NCI-H69 (cell line): ENCODE data around the gene WDR1.

Source experiments
- DNase-seq: peaks from one replicate; lab custom pipeline; 2025; lab: John Stamatoyannopoulos, UW

The WDR1 gene

GRCh38 chr4:10083861-10084641 lies 32.5 kb downstream of the WDR1 start:
- DNase-seq = no peak

GRCh38 chr4:10083331-10083771 lies 33.2 kb downstream of the WDR1 start:
- no peak for DNase-seq

DNA sequence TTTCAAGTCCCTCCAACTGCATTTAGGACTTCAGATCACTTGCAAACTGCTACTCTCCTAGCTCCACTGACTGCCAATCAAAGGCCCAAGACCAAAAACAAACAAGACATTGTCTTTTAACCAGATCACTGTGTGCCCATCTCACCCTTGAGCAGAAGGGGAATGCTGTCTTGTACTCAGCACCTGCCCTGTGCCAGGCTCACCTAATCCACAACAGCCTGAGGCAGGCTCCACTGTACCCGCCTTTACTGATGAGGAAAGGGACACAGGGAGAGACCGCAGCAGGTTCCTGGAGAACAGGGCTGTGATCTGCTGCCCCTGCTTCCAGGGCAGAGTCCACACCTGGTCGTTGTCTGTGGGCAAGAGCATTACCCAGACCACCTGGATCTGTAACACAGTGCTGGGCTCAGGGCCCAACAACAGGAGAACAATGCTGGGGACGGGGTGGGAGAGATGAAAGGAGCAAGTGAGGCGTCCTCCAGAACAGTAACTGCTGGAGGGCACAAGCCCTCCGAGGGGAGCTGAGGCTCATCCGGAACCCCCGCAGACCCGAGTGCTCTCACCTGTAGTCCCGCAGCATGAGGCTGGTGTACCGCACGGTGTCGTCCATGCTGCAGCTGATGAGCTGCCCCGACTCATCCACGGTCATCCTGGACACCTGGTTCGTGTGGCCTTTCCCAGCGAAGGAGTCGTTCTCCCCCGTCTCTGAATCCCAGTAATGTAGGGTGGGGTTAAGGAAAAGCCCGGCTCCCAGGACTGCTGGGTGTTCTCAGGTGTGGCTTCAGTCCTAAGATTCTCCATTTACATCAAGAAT lies 33.9 kb downstream of the WDR1 start:
- no peak for DNase-seq

- DNase-seq = no peak
These were observed 34.6 kb downstream of the WDR1 start for GRCh38 chr4:10082047-10082446.

- DNase-seq = no peak
These were observed 35.4 kb downstream of the WDR1 start for GRCh38 chr4:10081218-10081606.

GRCh38 chr4:10080589-10081217 lies 35.9 kb downstream of the WDR1 start:
- no peak for DNase-seq

GRCh38 chr4:10079912-10080588 lies 36.5 kb downstream of the WDR1 start:
- DNase-seq = no peak

- DNase-seq = no peak
These were observed 37.3 kb downstream of the WDR1 start for GRCh38 chr4:10079256-10079655.

DNA sequence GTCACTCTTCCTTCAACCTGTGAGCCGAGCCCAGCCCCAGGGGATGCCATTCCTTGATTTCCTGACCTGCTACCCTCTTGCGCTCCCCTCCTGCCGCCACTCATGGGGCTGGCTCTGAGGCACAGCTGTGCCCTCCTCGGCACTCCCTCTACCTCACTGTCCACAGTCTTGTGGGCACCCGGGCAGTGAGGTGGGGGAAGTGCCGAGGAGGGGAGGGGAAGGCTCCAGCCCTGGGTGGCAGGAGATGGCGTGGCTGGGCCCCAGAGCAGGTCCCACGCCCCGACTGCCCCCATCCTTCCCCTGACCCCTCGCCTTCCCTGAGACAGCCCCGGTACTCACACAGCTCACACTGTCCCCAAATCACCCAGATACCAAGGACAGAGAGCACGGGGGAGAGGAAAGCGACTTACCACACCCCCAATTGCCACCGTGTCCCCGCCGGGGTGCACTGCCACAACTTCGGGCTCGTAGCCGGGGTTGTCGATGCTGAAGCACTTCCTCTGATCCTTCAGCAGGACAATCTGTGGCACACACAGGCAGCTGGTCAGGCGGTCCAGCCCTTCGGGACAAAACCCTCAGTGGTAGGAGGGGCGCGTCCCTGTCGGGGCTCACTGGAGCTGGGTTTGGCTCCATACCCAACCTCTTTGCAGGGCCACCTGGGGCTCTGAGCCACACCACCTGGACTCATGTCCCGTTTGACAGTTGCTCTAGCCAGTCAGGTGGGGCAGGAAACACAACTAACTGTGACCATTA lies 37.9 kb downstream of the WDR1 start:
- no peak for DNase-seq

DNA sequence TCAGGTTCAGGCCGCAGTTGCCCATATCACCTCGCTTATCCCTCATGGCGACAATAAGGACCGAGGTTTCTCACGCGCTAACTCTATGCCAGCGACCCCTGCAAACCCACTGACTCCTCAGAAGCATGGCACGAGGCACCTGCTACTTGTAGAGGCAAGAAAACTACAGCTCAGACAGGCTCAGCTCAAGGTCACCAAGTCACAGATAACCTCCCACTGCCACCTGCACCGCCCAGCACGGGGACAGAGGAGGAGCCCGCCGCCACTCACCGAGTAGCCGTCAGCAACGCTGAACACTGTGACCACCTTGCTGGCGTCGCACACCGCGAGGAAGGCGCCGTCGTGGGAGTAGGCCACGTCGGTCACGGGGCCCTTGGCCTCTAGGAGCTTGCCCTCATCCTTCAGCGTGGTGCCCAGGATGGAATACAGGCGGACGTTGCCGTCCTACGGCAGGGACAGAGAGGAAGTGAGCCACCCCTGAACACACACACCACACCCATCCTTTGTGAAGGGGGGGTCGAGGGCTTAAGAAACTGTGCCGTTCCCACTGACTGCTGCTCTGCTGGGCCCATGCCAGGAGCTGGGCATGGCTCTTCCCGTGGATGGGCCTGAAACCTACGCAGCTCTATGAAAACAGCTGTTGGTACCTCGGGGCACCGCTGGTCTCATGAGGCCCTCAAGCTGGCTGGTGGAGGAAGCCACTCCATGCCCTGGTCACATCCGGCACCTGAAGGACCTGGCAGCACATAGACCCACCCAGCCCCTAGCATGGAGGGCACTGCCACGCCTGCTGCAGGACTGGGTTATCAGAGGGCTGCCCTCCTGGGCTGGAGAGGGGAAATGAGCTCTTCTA lies 38.9 kb downstream of the WDR1 start:
- no peak for DNase-seq

- no peak for DNase-seq
These were observed 39.5 kb downstream of the WDR1 start for GRCh38 chr4:10077076-10077475.

DNA sequence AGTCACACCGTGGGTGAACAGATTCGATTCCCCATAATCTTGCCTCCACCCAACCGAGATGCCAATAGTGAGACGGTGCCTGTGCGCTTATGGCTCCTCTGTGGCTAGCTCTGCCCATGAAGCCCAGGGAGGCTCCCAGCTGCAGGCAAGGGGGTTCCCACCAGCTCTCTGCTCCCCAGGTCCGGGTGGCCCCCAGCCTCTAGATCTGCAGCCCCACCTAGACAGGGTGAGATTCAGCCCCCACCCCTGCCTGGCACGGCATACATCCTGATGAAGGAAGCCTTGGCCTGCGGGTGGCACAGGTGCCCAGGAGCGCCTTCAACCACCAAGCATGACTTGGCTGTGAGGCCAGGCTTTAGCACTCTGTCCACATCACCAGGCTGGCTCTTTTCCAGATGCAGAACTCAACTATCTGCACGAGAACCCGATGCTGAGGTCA lies 40.6 kb downstream of the WDR1 start:
- no peak for DNase-seq

DNA sequence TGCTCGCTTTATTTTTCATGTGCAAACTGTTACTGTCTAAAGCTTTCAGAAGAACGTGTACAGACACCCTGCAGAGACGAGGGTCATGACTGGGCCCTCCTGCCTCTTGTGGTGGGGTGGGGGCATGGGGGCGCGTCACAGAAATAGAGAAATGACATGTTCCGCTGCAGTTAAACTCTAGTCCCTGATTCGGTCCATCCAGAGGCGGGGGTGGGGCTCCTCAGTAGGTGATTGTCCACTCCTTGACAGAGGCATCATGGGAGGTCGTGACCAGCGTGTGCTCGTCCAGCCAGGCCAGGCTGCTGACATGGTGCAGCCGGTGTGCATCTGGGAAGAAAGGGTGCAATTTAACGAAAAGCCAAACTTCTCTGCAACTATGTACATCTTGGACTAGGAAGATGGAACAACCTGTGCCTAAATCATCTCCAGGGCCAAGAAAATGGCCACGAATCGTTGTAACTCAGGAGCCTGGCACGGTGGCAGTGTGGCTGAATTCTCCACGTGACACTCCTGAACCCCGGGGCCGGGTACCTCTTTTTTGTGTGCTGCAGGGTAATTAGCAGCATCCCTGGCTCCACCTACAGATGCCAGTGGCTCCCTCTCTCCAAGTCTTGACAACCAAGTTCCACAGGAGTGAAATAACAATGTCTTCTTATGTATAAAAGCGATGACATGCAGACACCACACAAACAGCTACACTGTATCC lies 41.3 kb downstream of the WDR1 start:
- no peak for DNase-seq

DNA sequence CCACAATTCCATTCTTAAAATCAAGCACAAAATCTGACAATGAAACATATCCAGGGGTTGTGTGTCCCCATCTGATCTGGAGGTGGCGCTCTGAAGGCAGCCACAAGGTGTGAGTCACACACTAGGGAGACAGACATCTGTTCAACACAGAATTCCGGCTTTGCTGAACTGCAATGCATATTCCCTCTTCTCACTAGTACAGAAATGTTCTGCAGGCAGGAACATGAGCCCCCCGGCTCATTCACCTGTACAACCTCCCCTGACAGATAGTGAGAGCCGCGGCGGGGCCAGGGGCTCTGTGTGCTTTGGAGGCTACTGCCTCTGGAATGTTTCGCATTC lies 41.9 kb downstream of the WDR1 start:
- DNase-seq = peak; percentile 1

DNA sequence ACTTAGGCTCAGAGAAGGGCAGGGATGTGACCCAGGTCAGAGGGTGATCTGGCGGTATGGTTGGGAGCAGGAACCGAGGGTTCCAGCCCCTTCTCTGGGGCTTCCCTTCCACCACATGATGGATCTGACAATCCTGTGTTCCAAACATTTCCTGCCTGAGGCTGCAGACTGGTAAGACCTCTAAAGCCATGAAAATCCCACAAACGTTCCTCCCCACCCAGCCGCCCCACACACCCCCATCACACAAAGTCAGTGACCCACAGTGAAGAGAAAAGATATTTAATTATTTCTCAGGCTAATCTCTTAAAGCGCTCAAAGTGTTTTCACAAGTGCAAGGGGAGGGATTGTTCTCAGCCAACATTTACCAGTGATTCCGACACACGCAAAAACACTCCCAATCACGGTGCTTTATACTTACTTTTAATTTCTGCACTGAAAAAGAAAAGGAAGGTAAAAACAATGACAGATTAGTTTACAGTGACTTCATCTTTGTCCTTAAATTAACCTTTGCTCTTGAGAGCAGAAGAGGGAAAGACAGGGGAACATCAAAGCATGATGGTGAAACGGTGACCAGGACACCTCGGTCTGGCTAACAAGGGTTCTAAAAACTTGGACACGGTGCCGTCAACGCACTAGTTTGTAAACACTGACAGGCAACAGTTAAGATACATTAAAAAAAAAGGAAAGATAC lies 42.4 kb downstream of the WDR1 start:
- no peak for DNase-seq

DNA sequence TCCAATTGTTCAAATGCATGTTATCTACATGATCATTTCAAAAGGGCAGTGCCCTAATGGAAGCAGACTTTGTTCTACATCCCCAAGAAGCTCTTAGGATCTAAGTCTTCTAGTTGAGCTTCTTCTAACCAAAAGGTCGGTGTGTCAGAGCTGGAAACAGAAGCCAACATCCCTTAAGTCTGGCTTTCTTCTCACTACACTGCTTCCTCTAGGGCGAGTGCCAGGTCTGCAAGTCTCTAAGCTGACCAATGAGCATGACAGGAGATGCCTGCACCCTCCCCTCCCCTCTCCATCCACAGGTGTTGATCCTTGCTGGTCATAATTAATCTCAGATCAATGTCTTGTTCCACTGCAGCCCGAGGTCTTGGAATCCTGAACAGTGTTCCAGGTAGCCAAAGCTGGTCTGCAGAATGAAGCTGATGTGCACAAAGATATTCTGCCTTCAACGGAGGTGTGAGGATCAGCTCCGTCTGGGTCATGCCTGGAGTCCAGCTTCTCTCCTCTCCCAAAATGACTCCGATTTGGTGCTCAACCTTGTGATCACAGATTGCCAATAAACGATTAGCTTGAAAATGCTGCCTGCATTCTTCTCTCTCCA lies 44.1 kb downstream of the WDR1 start:
- no peak for DNase-seq

DNA sequence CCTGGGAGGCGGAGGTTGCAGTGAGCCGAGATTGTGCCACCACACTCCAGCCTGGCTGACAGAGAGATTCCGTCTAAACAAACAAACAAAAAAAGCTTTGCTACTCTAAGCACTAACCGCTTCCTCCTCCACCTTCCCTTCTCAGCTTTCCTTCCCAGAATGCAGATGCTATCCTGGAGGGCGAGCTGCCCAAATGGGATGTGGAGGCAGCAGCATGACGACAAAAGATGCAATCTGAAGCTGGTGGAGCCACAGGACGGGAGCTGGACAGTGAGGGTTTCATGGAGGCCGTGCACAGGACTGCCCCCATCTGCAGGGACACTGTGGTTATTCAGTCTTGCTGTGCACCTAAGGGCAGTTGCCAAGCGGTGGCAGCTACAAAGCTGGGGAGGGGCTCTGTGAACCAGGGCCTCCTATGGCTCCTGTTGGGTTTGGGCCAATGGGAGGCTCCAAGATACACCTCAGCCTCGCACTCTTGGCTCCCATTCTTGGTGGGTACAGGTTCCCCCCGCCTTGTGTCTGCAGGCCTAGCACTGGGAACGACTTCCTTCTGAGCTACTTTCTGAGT lies 47.4 kb downstream of the WDR1 start:
- DNase-seq = no peak
